Posterior cingulate gyrus (tissue), 11 donors: ENCODE results near the gene GREM2.

Experiments
- DNase-seq, 10 donors: peaks; one replicate each; pipeline versions ENCODE4 v3.0.0 to v3.0.0-alpha.2; 2020 to 2021; ENCODE audit warnings: mixed read lengths in 3 of 10
- intact Hi-C: fragments of 100-400 bp; cut with DNase I; formaldehyde crosslinking; loops from one replicate; pipeline ENCODE4 v1.15.1; 2023

Gene GREM2

DNA sequence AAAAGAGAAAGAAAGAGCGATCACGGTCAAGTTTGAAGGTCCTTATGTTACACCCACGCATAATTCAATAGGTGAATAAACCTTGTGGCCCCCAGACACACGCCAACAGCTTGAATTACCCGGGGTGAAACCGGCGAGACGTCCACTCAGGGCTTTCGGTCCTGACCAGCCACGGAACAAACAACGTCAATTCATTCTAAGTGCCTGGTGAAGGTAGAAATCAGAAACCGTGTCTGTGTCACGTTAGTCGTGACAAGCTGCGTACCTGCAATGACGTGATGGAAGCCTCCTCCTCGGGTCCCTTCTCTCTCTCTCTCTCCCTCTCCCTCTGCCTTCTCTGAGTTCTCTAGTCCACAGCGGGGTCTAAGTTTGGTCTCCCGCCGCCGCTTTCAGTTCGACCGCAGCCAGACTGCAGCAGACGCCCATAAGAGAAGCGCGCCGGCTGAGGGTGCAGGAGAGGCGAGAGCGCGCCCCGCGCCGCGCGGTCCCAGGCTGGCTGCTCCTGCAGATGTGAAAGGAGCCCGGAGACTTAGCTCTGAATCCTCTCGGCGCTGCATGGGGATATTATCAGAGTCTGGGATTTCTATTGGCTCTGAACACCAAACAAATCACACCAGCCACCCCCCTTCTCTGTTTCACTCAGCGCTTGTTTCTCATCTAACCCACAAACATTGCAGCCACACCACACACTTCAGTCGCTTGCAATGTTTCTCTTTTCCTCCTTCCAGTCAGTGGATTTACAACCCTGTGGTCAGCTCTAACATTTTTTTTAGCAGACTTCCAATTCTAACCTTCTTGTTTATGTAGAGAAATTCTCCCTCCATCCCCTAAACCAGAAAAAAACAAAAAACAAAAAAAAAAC is at the start of gene GREM2:
GREM2 (minus strand) TSS at position 537 of the 862 bp plus-strand sequence. CDS start 118,680 bp downstream, outside the sequence.
- intact Hi-C loops, result no loop called here
- DNase-seq, result peak; percentile 26 to 94 (median 70)

DNA sequence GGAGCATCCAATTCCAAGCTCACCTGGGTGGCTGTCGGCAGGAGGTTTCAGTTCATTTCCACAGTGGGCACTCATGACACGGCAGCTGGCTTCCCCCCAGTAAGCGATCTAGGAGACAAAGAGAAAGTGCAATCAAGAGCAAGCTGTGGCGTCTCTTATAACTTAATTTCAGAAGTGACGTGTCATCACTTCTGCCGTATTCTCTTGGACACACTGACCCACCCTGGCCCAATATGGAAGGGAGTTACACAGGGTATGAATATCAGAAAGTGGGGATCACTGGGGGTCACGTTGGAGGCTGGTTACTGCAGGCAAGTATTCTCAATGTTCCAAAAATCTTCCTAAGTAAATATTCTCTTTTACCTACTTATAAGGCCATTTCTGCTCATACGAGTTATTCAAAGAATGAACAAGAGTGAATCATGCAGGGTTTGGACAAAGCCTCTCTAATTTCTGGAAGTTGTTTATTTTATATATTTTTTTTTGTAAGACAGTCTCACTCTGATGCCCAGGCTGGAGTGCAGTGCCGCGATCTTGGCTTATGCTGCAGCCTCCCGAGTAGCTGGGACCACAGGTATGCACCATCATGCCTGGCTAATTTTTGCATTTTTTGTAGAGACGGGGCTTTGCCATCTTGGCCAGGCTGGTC is 46.5 kb upstream of the GREM2 start:
- no peak for DNase-seq
- intact Hi-C loops, result no loop called here

- DNase-seq, result no peak
- intact Hi-C loops, result no loop called here
Measured at GRCh38 chr1:240656531-240656930, 44.6 kb upstream of the GREM2 start.

GRCh38 chr1:240652961-240653409 is 41.0 kb upstream of the GREM2 start:
- no peak for DNase-seq
- intact Hi-C loops, result no loop called here

DNA sequence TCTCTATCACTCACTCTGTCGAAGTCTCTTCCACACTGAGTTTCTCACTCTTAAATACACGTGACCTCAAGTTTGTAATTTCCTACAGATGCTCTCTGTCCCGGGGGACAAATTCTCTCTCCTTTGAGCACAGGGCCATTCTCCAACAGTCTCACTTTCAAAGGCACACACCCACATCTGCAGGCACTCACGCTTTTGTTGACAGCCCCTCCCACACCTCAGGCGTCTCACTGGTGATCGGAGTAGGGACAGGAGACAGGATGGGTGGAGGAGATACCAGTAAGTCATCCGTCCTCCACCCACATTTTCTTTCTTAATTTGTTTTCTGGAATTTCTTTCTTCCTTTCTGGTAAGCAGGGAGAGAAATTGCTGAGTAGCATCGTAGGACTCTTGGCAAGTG is 40.6 kb upstream of the GREM2 start:
- intact Hi-C loops, result no loop called here
- no peak for DNase-seq

- no peak for DNase-seq
- intact Hi-C loops, result no loop called here
Measured at GRCh38 chr1:240650877-240651276, 38.9 kb upstream of the GREM2 start.

- DNase-seq, result no peak
- intact Hi-C loops, result no loop called here
Measured at GRCh38 chr1:240649733-240650721, 38.1 kb upstream of the GREM2 start.

DNA sequence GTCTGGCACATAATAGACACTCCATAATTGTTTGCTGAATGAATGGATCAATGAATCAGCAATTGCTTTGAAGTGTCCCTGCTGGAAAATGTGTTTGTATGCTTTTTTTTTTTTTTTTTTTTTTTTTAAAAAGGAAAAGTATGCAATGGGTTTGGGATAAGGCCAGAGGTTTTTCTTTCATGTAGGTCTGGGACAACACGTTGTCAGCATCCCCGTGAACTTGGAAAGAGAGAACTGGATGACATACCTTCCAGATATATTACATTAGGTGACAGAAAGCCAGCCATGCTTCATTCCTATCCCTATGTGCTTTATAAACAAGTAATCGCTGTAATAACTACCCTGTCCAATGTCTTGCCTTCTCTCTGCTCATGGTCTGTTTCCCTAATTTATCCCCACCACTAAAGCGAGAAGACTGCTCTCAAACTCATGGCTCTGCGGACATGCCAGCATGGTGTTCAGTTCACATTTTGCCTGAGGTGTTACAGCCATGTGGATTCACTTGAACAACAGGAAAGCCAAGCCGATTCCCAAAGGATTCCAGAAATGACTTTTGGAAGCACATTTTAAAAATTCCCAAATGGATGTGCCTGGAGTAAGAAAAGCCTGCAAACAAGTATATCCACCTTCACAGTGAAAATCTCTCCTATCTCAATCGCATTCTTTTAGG is 34.8 kb upstream of the GREM2 start:
- DNase-seq, result no peak
- intact Hi-C loops, result no loop called here

DNA sequence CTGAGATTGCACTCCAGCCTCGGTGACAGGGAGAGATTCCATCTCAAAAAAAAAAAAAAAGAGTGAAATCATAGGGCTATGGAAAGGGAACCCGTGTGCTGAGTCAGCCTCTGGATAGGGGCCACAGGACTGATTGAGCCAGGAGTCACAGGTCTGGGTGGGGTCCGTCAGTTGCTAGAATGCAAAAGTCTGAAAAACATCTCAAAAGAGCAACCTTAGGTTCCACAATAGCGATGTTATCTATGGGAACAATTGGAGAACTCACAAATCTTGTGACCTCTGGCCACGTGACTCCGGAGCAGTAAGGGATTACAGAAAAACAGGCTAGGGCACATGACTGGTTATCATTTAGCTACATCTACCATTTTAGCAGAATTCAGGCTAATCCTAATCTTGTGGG is 32.8 kb upstream of the GREM2 start:
- DNase-seq, result no peak
- intact Hi-C loops, result no loop called here

DNA sequence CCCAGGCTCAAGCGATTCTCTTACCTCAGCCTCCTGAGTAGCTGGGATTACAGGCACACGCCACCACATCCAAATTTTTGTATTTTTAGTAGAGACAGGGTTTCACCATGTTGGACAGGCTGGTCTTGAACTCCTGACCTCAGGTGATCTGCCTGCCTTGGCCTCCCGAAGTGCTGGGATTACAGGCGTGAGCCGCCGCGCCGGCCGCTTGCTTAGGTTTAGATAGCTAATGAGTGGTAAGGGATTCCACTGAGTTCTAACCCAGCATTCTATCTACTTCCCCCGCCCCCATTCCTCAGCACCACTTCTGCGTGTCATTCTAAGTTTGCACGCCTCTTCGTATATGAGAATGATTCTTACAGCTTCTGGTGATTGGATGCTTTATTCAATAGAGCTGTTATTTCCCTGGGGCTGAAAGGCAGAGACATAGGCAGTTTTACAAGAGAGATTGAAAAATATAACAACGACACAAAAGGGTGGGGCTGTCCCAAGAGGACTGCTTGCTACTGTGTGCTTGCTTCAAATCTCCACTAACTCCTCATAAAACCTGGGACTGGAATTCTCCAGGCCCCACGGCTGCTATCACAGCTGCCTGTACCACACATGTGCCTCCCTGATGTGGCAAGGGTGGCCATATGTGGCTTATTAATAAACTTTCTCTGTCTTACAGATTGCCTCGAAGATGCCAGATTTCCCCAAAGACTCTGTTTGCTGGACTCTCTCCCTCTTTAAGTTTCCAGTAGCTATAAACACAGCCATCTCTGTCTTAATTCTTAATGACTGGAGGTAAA is 23.7 kb upstream of the GREM2 start:
- intact Hi-C loops, result no loop called here
- no peak for DNase-seq

DNA sequence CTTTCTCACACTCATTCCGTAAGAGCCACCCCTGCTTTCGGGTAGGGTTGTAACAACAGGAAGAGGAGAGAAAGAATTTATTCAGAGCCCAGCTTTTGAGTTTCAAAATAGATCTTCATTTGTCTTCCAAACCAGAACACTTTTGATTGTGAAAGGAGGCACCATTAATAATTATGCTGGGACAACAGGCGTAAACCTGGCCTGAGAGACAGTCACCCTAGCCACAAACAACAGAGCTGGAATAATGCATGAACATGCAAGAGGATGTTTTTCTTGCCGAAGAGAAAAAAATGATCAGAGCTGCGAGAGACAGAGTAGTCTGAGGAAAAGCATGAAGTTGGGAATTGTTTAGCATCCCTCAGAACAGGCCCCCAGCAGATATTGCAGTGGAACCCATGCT is 18.5 kb upstream of the GREM2 start:
- intact Hi-C loops, result no loop called here
- DNase-seq, result no peak

GRCh38 chr1:240621249-240621648 is 9.3 kb upstream of the GREM2 start:
- no peak for DNase-seq
- intact Hi-C loops, result no loop called here

DNA sequence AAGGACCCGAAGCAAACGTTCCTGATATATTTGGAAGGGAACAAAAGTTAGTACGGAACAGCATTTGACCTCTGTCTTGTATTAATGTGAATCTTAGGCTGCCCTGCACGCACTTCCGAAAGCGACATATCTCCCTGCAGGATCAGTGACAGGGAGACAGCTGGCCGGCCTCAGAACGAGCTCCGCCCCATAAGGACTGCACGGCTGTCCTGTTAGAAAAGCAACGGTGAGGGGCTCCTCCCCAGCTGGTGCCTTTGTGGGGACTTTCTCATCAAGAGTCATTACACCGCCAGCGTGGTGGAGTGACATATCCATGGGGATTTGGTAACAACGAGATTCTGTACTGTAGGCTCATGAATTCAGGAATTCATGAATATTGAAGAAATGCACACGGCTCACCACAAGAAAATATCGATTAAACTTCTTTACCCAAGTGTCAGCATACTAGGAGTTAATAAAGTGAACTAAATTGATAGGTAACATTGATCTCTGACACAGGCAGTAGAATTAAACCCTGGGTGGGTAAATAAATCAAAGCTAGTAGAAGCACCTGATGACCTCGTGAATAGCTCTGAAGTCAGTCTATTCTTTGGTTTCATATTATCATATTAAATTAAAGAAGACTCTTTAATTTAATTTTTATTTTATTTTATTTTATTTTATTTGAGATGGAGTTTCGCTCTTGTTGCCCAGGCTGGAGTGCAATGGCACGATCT is 8.1 kb upstream of the GREM2 start:
- no peak for DNase-seq
- intact Hi-C loops, result no loop called here

DNA sequence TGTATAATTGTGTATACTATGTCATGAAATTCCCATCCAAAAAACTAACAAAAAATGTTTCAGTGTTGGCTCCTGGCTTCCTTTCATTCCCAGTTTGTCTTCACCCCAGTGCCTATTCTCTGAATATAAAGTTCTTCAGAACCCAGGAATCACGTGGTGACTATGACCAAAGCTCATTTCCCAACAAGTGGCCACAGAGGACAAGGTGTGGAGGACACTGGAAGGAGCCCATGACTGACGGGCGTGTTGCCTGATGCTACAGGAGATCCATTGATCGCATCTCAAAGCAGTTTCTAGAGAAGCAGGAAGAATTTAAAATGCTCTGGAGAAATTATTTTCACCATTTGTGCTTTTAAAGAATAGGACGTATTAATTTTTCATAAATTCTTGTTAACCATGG is 7.4 kb upstream of the GREM2 start:
- intact Hi-C loops, result no loop called here
- DNase-seq, result no peak

DNA sequence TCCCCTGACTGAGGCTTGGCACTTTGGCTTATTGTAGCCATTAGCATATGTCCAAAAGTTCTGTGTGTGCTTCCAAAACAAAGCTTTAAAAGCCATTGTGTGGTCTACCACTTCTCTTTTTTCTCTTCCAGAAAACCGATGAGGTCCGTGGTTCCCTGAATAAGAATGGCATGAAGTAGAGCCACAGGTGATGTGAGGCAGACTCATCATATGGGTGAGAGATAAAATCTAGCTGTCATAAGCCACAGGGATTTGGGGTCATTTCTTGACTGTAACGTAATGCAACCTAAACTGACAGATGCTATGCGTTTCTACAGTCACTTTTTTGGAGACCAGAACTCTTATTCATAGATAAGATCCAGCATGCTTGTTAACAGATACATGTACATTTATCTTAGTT is 7.0 kb upstream of the GREM2 start:
- no peak for DNase-seq
- intact Hi-C loops, result no loop called here

- DNase-seq, result no peak
- intact Hi-C loops, result no loop called here
Measured at GRCh38 chr1:240616018-240616417, 4.1 kb upstream of the GREM2 start.

- intact Hi-C loops, result no loop called here
- DNase-seq, result no peak
Measured at GRCh38 chr1:240613356-240614142, 1.6 kb upstream of the GREM2 start.

DNA sequence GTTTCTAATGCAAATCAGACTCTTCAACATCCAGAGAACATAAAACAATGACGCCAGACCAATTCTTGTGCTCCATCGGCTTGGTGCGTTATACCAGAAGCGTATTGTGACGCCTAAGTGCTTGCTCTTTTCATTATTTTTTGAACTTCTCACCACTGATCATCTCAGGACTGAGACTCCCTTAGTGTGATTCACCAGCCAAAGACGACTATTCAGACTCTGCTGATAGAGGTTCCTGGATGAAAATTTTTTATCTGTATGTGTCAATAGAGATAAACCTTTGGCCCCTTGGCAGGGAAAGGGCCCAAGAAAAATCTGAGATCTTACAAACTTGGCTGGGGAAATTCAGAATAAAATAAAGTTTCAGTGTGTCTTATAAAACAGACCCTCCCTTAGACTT is 856 bp upstream of the GREM2 start:
- DNase-seq, result no peak
- intact Hi-C loops, result no loop called here
